GM23338 (cell line): Measurements from ENCODE around the gene PLA1A. TPM values are rescaled to one million over a fixed set of nuclear protein-coding genes. Genes with fewer than 3 reads are reported as not detected.

Experiments
- ATAC-seq: fragments of 200-7000 bp; cut with Tn5 transposase; 3 replicates; pipeline ENCODE4 v1.9.1; 2020
- DNase-seq: peaks from one replicate; pipeline ENCODE4 v3.0.0-alpha.2; 2015; ENCODE audit warnings: low spot score
- H2AFZ ChIP-seq: fragments of 200-600 bp; sonication (generic); 2 replicates; pipeline ENCODE4 v1.8.0; 2016; ENCODE audit warnings: antibody characterized with exemption, mild to moderate bottlenecking, moderate library complexity
- H3F3A ChIP-seq: fragments of 200-600 bp; sonication (generic); replicated peaks from 2 replicates; pipeline ENCODE4 v1.8.0; 2017; ENCODE audit warnings: antibody characterized with exemption, mixed run types, low read depth
- H3K27ac ChIP-seq: fragments of 200-600 bp; sonication (generic); 2 replicates; pipeline ENCODE4 v1.6.1; 2016; ENCODE audit warnings: low read depth
- H3K27me3 ChIP-seq: fragments of 200-600 bp; sonication (generic); 2 replicates; pipeline ENCODE4 v1.8.0; 2016; ENCODE audit warnings: mild to moderate bottlenecking, mixed run types, moderate library complexity; ENCODE audit not compliant: insufficient read depth
- H3K36me3 ChIP-seq: fragments of 200-600 bp; sonication (generic); 2 replicates; pipeline ENCODE4 v1.8.0; 2016; ENCODE audit warnings: mild to moderate bottlenecking; ENCODE audit not compliant: insufficient read depth
- H3K4me1 ChIP-seq: fragments of 200-600 bp; sonication (generic); 2 replicates; pipeline ENCODE4 v1.8.0; 2016; ENCODE audit warnings: mild to moderate bottlenecking, moderate library complexity; ENCODE audit not compliant: insufficient read depth
- H3K4me2 ChIP-seq: fragments of 200-600 bp; sonication (generic); 2 replicates; pipeline ENCODE4 v1.7.1; 2017; ENCODE audit warnings: mixed run types
- H3K4me3 ChIP-seq: fragments of 200-600 bp; sonication (generic); 2 replicates; pipeline ENCODE4 v1.6.1; 2016; ENCODE audit warnings: mixed run types
- H3K79me2 ChIP-seq: fragments of 200-600 bp; sonication (generic); replicated peaks from 2 replicates; pipeline ENCODE4 v1.8.0; 2017; ENCODE audit warnings: mild to moderate bottlenecking; ENCODE audit not compliant: insufficient read depth
- H3K9me2 ChIP-seq: fragments of 200-600 bp; sonication (generic); 2 replicates; pipeline ENCODE4 v1.8.0; 2017; ENCODE audit not compliant: insufficient read depth
- H4K20me1 ChIP-seq: fragments of 200-600 bp; sonication (generic); replicated peaks from 2 replicates; pipeline ENCODE4 v1.8.0; 2017; ENCODE audit warnings: mild to moderate bottlenecking; ENCODE audit not compliant: insufficient read depth
- H3K27ac Mint-ChIP-seq: 2 replicates; pipeline ENCODE4 v1.8.0; 2020; ENCODE audit warnings: inconsistent platforms, mild to moderate bottlenecking, moderate library complexity, mixed read lengths
- H3K27me3 Mint-ChIP-seq: 3 replicates; pipeline ENCODE4 v1.8.0; 2022; ENCODE audit warnings: low read depth, mild to moderate bottlenecking, moderate library complexity, mixed read lengths, inconsistent platforms; ENCODE audit not compliant: insufficient read depth, poor library complexity
- H3K36me3 Mint-ChIP-seq: 3 replicates; pipeline ENCODE4 v1.8.0; 2021; ENCODE audit warnings: low read depth, mild to moderate bottlenecking, inconsistent platforms, moderate library complexity, mixed read lengths
- H3K4me1 Mint-ChIP-seq: 3 replicates; pipeline ENCODE4 v1.8.0; 2020; ENCODE audit warnings: mild to moderate bottlenecking, inconsistent platforms, mixed read lengths
- H3K4me3 Mint-ChIP-seq: 3 replicates; pipeline ENCODE4 v1.8.0; 2021; ENCODE audit warnings: moderate library complexity, mild to moderate bottlenecking, inconsistent platforms, mixed read lengths
- H3K9me3 Mint-ChIP-seq: 3 replicates; pipeline ENCODE4 v1.8.0; 2020; ENCODE audit warnings: moderate library complexity, mild to moderate bottlenecking, inconsistent platforms, mixed read lengths
- CREB1 ChIP-seq: fragments of 250-450 bp; sonication (Bioruptor Pico); IDR thresholded peaks from 2 replicates; pipeline ENCODE4 v1.5.0; 2020; ENCODE audit warnings: low read depth, mild to moderate bottlenecking, moderate library complexity
- ETS1 ChIP-seq: IDR thresholded peaks from 2 replicates; pipeline ENCODE4 v1.6.1; 2016; ENCODE audit warnings: antibody characterized with exemption
- NANOG ChIP-seq: IDR thresholded peaks from 2 replicates; pipeline ENCODE4 v1.6.1; 2016; ENCODE audit warnings: antibody characterized with exemption, borderline replicate concordance
- REST ChIP-seq: IDR thresholded peaks from one replicate; pipeline ENCODE4 v1.6.1; 2018; ENCODE audit warnings: antibody characterized with exemption; ENCODE audit not compliant: unreplicated experiment
- STAT1 ChIP-seq: IDR thresholded peaks from one replicate; pipeline ENCODE4 v1.6.1; 2016; ENCODE audit warnings: antibody characterized with exemption; ENCODE audit not compliant: unreplicated experiment
- ZNF114 ChIP-seq: fragments of 250-450 bp; sonication (Bioruptor Pico); IDR thresholded peaks from 2 replicates; pipeline ENCODE4 v1.5.0; 2020; ENCODE audit warnings: mild to moderate bottlenecking, moderate library complexity
- polyA plus RNA-seq: library from polyadenylated mRNA; unstranded; fragments of >200 nt; fragmentation: Nextera tagmentation; extraction: Ambion mirVana; gene quantifications from 2 replicates; pipeline ENCODE4 v1.2.1, GENCODE V29; 2016
- total RNA-seq: library from RNA; depleted of rRNA; stranded (reverse); fragments of >200 nt; shearing (Covaris generic); gene quantifications from 2 replicates; pipeline ENCODE4 v1.2.3, GENCODE V29; 2014

The PLA1A gene
- total and polyA plus RNA-seq, 2 experiments from 2014 or later, result not detected

GRCh38 chr3:119548341-119548740, 49.3 kb upstream of the PLA1A start:
- no peak overlapping the region for H3K4me3 Mint-ChIP-seq

More at GRCh38 chr3:119548341-119548740, 49.3 kb upstream of the PLA1A start:
- Histone ChIP-seq H3K4me2 (no peak overlapping the region), H3K27me3 (no peaks in the 10 kb centered on the region), H3K36me3 (no peaks in the 10 kb centered on the region), H2AFZ (no peak overlapping the region), H3K79me2 (no peaks in the 10 kb centered on the region), H3F3A (no peaks in the 10 kb centered on the region), H4K20me1 (no peaks in the 10 kb centered on the region), H3K4me3 (no peak overlapping the region), H3K9me2 (no peaks in the 10 kb centered on the region), H3K4me1 (peaks cover 2% of the 10 kb centered on the region; the same call in 1 of the 2 replicates), H3K27ac (no peak overlapping the region)
- TF ChIP-seq ETS1 (no peak), STAT1 (no peak), NANOG (no peak), REST (no peak), CREB1 (CRISPR knock-in tag) (no peak), ZNF114 (CRISPR knock-in tag) (no peak)
- no peak overlapping the region for H3K27ac Mint-ChIP-seq
- ATAC-seq (no peak), DNase-seq (no peak)
- H3K4me1 Mint-ChIP-seq, result peaks cover 2% of the 10 kb centered on the region; the same call in 2 of the 3 replicates
- H3K9me3 Mint-ChIP-seq, result no peaks in the 10 kb centered on the region
- H3K36me3 Mint-ChIP-seq, result no peaks in the 10 kb centered on the region
- H3K27me3 Mint-ChIP-seq, result peaks cover 4% of the 10 kb centered on the region
